Measurements from ENCODE around the gene MTM1. TPM values are rescaled to one million over a fixed set of nuclear protein-coding genes. Genes with fewer than 3 reads are reported as not detected.

Gene MTM1
- polyA plus RNA-seq, 1 donor from 2014 or later = 7.1 TPM

DNA sequence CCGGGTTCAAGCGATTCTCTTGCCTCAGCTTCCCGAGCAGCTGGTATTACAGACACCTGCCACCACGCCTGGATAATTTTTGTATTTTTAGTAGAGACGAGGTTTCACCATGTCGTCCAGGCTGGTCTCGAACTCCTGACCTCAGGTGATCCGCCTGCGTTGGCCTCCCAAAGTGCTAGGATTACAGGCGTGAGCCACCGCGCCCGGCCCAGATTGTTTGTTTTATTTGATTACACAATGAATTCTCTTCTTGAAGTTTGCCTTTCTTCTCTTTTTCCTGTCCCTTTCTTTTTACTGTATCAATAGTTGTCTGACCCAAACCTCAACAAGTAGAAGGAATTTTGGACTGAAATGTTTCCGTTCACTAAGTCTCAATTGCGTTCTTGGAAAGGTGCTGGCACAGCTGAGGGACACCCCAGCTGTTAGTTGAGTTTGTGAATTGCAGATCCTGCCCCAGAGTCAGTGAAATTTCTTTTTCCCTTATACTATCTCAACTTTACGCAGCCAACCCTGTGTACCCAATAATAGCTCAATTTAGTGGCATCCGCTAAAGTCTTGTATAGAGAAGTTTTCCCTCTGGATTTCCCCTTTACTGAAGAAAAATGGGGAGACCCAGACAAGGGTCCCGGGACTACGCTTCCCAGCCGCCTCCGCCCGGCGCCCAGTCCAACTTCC lies 639 bp upstream of the MTM1 start:
- Histone ChIP-seq H3K9me2 (ENCODE audit: insufficient read depth, low read length) (no peaks in the 10 kb centered on the region), H3K4me3 (ENCODE audit: low read length) (peak overlapping the region; percentile 21), H3K9me3 (ENCODE audit: low read length) (no peaks in the 10 kb centered on the region), H3K36me3 (ENCODE audit: insufficient read depth, low read length) (no peaks in the 10 kb centered on the region), H4K20me1 (ENCODE audit: insufficient read depth) (no peaks in the 10 kb centered on the region), H3F3A (ENCODE audit: insufficient read depth, low read length, poor library complexity, severe bottlenecking) (no peaks in the 10 kb centered on the region), H3K79me2 (replicated peaks; ENCODE audit: insufficient read depth, low read length) (no peaks in the 10 kb centered on the region), H3K9ac (ENCODE audit: low read length) (no peak overlapping the region), H2AFZ (ENCODE audit: low read depth, low read length) (no peak overlapping the region), H3K27ac (ENCODE audit: low read length) (no peak overlapping the region), H3K4me2 (ENCODE audit: low read length) (no peak overlapping the region), H3K27me3 (ENCODE audit: insufficient read depth, low read depth, low read length) (no peaks in the 10 kb centered on the region)
- TF ChIP-seq EP300 (conservative IDR thresholded peaks at IDR 0.05; ENCODE audit: poor library complexity, severe bottlenecking) (no peak), SMC3 (conservative IDR thresholded peaks at IDR 0.05; ENCODE audit: poor library complexity) (no peak), TAF1 (IDR thresholded peaks at IDR 0.05; ENCODE audit: low read depth) (no peak), MXI1 (conservative IDR thresholded peaks at IDR 0.05; ENCODE audit: poor library complexity, severe bottlenecking) (no peak), EZH2 (IDR thresholded peaks at IDR 0.05; ENCODE audit: borderline replicate concordance, insufficient read depth, low read length, poor library complexity, severe bottlenecking) (no peak), RAD21 (conservative IDR thresholded peaks at IDR 0.05) (no peak), POLR2AphosphoS5 (IDR thresholded peaks at IDR 0.05) (no peak), REST (IDR thresholded peaks at IDR 0.05; ENCODE audit: borderline replicate concordance) (no peak)
- TF ChIP-seq, protein P1, sequence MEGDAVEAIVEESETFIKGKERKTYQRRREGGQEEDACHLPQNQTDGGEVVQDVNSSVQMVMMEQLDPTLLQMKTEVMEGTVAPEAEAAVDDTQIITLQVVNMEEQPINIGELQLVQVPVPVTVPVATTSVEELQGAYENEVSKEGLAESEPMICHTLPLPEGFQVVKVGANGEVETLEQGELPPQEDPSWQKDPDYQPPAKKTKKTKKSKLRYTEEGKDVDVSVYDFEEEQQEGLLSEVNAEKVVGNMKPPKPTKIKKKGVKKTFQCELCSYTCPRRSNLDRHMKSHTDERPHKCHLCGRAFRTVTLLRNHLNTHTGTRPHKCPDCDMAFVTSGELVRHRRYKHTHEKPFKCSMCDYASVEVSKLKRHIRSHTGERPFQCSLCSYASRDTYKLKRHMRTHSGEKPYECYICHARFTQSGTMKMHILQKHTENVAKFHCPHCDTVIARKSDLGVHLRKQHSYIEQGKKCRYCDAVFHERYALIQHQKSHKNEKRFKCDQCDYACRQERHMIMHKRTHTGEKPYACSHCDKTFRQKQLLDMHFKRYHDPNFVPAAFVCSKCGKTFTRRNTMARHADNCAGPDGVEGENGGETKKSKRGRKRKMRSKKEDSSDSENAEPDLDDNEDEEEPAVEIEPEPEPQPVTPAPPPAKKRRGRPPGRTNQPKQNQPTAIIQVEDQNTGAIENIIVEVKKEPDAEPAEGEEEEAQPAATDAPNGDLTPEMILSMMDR (IDR thresholded peaks at IDR 0.05; ENCODE audit: poor library complexity, severe bottlenecking) = no peak

DNA sequence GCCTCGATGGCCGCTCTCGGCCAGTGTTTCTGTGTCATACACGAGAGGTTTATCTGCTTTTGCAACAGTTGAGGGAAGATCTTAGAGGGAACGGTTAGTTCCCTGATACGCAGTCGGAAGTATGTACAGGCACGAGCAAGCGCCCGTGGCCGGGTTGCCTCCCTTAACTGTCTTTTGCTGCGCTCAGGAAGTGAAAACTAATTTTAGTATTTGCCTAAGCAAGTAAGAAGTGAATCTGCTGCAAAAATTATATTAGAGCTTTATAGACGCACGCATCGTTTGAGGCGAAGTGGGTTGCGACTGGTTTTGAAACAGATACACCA lies 695 bp downstream of the MTM1 start:
- H3K4me2 ChIP-seq (ENCODE audit: low read length) = peak overlapping the region; percentile 65
- no peak overlapping the region for H2AFZ ChIP-seq (ENCODE audit: low read depth, low read length)
- H4K20me1 ChIP-seq (ENCODE audit: insufficient read depth) = no peaks in the 10 kb centered on the region

More for the DNA sequence above, 695 bp downstream of the MTM1 start:
- Histone ChIP-seq H3F3A (ENCODE audit: insufficient read depth, low read length, poor library complexity, severe bottlenecking) (no peaks in the 10 kb centered on the region), H3K27me3 (ENCODE audit: insufficient read depth, low read depth, low read length) (no peaks in the 10 kb centered on the region), H3K79me2 (replicated peaks; ENCODE audit: insufficient read depth, low read length) (no peaks in the 10 kb centered on the region), H3K9ac (ENCODE audit: low read length) (peak overlapping the region; percentile 69), H3K4me3 (ENCODE audit: low read length) (peak overlapping the region; percentile 79), H3K27ac (ENCODE audit: low read length) (no peak overlapping the region), H3K36me3 (ENCODE audit: insufficient read depth, low read length) (no peaks in the 10 kb centered on the region), H3K9me3 (ENCODE audit: low read length) (no peaks in the 10 kb centered on the region), H3K9me2 (ENCODE audit: insufficient read depth, low read length) (no peaks in the 10 kb centered on the region)
- TF ChIP-seq TAF1 (IDR thresholded peaks at IDR 0.05; ENCODE audit: low read depth) = no peak
- TF ChIP-seq MXI1 (conservative IDR thresholded peaks at IDR 0.05; ENCODE audit: poor library complexity, severe bottlenecking) = no peak
- TF ChIP-seq EP300 (conservative IDR thresholded peaks at IDR 0.05; ENCODE audit: poor library complexity, severe bottlenecking) = no peak
- no peak for TF ChIP-seq POLR2AphosphoS5 (IDR thresholded peaks at IDR 0.05)
- no peak for TF ChIP-seq REST (IDR thresholded peaks at IDR 0.05; ENCODE audit: borderline replicate concordance)
- no peak for TF ChIP-seq RAD21 (conservative IDR thresholded peaks at IDR 0.05)
- TF ChIP-seq EZH2 (IDR thresholded peaks at IDR 0.05; ENCODE audit: borderline replicate concordance, insufficient read depth, low read length, poor library complexity, severe bottlenecking) = no peak
- TF ChIP-seq, protein P1 (IDR thresholded peaks at IDR 0.05; ENCODE audit: poor library complexity, severe bottlenecking) = no peak
- TF ChIP-seq SMC3 (conservative IDR thresholded peaks at IDR 0.05; ENCODE audit: poor library complexity) = no peak

All from neural cell (in vitro differentiated cells).